ENCODE data around the gene HSD17B2.

The HSD17B2 gene

DNA sequence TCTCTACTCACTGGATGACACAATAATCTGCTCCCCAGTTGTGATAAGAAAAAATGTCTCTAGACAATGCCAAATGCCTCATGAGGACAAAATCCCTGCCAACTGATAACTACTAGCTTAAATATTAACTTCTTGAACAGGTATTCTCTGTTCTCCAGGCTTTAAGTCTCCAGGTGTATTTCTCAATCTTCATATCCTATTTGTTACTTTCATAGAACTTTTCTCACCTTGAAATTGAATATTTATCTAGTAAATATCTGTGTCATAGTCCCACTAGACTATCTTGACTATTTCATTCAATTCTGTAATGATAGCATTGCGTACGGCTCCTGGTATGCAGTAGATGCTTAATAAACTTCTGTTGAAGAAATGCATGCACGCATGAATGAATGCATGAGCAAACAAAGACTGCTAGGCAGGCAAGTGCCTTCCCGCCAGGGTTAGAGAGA is 15.9 kb downstream of the HSD17B2 start:
- no peak for DNase-seq

DNA sequence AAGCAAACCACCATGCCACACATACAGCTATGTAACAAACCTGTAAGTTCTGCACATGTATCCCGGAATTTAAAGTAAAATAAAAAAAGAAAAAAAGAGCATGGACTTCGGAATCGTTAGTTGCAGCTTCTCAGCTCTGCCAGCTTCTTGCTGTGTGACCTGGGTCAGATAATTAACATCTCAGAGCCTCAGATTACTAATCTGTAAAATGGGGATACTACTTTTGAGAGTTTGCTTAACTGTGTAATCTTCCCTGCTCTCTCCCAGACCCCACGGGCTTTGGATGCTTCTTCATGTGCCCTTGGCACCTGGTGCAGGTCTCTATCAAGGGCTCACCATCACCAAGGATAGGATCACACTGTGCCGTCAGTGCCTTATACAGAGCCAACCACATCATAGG is 16.6 kb downstream of the HSD17B2 start:
- DNase-seq, result no peak

DNA sequence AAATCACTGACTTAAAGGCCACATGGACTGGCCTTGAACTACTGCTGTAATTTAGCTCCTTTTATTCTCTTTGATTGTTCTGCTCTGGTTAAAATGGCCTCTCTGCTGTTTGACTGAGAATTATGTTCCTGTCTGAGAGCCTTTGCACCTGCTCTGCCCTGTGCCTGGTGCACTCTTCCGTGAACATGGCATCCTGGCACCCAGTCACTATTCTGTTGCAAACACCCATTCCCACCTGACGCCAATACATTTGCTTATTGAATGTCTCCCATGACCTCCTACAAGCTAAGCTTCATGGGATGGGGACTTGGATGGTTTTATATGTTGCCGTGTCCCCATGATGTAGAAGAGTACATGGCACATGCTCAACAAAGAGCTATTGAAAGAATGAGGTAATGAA is 20.1 kb downstream of the HSD17B2 start:
- no peak for DNase-seq

DNA sequence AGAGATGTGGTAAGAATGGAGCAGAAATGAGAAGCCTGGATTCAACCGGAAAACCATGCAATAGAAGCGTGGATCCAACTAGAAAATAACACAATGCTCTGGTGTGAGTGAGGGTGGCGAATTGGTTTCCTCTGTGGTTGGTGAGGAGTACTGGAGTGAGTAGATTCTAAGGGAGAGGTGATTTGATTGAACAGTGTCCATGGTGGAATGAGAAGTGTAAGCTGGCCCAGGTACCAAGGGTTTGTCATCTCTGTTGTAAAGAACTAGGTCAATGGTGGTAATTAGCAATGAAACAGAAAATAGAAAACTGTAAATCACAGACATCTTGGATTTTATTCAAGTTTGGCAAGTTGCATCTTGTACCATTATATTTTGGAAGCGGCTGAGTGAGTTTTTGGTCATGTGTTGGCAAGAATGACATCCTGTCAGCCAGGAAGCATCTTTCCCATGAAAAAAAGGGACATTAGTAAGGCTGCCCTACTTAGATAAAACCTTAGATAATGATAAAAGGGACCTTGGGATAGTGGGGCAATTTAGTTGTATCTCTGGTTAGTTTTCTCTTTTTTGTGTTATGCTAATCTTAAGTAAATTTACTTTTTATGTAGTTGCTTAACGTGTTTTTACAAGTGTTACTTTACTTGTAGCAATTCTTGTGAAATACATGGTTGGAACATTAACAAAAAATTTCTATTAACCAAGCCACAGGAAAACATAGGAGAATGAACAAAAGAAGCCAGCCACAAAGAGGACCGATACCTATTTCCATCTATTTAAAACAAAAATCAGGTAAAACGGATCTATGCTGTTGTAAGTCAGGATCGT is 20.9 kb downstream of the HSD17B2 start:
- no peak for DNase-seq

DNA sequence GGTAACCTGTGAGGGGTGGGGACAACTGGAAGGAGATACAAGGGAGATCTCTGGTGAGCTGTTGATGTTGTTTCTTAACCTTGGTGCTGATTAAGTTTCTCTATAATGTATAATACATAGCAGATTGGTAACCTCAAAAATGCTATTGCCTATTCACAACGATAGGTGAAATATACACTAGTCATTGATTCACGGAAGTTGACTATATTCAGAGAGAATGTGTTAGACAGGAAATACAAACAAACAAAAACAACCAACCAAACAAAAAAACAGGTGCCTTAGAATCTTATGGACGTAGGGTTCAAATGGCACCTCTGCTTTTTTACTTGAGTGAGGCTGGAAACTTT is 21.5 kb downstream of the HSD17B2 start:
- DNase-seq, result no peak

DNA sequence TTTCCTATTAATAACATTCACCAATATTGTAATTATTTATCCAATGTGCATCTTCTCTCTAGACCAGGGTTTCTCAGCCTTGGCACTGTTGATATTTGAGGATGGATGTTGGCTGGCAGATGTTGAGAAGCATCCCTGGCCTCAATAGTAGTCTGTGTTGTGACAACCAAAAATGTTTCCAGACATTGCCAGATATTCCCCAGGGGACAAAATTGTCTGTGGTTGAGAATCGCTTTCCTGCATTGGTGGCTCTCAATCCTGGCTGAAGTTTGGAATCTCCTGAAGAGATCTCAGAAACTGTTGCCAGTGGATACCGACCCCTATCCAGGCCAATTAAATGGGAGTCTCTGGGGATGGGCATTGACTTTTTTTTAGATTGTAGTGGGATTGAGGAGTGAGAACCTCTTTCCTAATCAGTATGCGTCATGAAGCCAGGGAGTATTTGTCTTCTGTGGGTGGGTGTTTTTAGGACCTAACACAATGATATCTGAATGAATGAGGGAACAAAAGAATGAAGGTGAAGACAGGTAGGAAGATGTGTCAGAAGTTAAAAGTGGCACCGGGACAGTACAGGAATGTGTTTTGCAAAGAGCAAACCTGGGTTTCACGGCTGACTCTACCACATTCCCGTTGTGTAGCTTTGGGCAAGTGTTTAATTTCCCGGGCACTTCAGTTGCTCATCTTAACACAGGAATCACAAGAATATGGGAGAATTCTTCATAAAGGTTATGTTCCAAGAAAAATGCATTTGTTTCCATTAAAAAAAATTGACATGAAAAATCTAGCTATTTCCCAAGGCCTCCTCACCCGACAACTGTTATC is 24.3 kb downstream of the HSD17B2 start:
- no peak for DNase-seq

DNA sequence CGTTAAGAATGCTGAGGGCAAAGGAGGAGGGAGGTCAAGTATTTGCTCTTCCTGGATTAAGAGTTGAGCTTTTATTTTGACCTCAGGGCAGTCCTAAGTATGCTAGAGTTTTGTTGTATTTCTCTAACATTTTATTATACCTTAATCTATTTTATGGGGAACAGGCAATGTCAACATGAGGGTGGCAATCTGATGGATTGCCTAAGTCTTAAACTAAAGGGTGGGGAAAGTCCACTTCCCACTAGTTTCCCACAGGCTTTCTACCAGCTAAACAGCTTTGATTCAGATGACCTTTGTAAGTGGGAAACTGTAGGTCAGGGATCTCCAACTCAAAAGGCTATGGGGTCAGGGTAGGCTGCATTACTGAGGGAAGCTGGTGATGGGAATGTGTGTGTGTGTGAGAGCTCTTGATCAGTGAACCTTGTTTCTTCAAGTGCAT is 24.9 kb downstream of the HSD17B2 start:
- no peak for DNase-seq

DNA sequence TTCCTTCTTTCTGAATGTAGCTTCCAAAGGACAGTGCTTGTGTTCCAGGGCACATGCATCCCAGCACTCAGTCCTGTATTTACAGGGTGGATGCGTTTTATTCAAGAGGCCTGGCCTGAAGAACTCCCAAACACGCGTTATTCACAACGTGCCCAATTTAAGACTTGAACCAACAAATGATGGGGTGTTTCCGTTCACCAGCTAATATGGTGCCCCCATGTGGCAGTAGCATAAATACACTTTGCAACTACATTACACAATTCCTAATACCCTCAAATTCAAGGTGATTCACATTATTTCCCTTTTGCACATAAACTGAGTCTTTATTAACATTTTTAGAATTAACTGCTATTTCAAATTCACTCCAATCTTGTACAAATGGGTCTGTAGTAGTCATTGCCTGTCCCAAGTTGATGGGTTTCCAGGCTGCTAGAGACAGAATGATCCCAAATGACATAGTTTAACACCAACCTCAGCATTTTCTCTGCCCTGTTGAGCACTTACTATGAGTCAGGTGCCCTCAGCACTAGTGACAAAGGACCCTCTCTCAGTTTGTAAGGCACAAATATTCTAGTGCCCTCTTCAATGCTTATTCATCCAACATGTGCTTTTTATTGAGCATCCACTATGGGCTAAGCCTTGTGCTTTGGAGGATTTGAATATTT is 26.9 kb downstream of the HSD17B2 start:
- no peak for DNase-seq

DNA sequence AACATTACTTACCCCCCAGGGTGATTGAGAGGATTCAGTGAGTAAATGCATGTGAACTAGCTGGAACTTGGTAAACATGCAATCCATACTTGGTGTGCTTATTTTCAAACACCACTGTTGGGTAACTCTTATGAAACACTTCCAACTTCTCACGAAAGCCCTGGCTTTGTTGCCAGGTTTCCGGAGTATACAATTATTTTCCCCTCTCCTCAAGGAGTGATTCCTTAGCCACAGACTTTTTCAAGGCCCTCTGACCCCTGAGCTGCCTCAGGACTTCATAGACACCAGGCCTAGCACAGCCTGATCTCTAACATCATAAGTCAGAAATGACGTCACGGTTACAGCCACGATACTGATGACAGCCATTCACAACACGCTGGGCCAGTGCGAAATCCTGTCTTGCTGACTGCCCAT is 27.6 kb downstream of the HSD17B2 start:
- no peak for DNase-seq

DNA sequence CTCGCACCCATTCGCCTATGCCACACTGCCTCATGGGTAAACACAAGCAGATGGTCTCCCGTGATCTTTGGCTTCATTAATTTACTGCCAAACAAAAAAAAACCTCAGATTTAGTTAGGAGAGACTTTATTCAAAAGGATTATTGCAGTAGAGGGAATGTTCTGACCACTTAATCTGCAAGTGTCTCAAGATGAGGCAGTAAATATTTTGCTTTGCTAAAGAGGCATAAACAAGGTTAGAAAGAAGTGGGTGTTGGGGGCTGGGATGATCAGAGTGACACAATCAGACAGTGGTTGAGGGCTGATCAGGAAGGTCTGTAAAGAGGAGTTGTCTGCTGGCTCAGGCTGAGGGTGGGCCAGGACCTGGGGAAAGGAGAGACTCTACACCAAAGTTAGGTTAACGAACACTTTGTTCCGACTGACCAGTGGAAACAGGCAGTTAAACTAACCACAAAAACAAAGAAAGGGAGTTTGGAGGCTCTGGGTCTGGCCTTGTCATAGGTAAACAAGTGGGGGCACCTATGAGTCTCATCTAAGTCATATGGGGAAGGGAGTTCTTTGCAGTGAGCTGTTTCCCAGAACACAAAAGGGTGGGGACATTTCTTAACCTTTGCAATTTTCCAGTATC is 28.5 kb downstream of the HSD17B2 start:
- DNase-seq, result no peak

DNA sequence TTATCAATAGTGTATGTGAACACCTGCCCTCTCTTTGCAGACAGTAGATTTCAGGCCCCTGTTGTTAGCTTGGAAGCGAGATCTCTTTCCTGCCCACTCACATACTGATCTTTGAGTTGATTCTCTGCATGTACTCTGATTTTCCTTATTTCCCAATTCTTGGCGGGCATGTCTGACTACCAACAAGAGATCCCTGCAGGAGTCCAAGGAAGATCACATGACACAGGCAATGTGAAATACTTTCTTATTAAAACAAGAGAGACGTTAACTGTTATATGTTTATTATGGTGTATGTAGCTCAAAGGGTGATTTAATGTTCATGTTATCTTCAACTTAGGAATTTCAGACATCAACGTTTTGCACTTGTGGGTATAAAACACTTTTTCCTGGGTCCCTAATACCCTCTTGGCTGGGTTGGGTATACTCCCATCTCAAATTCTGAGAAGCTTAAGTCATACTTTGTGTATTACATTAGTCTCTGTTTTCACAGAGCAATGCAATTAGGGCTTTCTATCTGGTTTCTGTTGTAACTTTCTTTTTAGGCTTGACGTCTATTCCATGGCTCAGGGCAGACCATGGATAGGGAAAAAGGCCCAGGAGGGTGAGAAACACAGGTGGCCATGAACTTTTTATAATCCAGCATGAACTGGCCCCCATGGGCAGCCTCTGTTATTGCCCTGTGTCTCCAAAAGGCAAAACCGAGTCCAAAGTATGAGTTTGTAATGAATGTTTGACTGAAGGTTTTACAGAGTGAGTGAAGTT is 32.2 kb downstream of the HSD17B2 start:
- DNase-seq, result no peak

DNA sequence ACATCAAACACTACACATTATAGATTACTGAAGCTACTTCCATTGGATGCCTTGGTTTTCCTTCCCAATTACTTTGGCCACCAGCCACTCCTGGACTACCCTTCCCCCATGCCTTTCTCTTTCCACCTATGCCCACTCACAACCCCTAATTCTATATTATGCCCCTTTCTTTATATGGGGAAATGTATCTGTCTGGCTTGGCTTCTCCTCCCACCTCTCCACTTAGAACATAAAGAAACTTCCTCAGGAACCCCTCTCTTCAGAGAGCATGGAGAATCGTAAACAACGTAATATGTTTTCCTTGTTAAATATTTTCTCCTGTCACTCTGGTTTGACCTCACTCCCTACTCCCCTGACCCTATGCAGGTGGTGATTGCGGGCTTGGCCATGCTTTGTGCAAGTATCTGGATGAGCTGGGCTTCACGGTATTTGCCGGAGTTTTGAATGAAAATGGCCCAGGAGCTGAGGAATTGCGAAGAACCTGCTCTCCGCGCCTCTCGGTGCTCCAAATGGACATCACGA is 32.8 kb downstream of the HSD17B2 start:
- no peak for DNase-seq

DNA sequence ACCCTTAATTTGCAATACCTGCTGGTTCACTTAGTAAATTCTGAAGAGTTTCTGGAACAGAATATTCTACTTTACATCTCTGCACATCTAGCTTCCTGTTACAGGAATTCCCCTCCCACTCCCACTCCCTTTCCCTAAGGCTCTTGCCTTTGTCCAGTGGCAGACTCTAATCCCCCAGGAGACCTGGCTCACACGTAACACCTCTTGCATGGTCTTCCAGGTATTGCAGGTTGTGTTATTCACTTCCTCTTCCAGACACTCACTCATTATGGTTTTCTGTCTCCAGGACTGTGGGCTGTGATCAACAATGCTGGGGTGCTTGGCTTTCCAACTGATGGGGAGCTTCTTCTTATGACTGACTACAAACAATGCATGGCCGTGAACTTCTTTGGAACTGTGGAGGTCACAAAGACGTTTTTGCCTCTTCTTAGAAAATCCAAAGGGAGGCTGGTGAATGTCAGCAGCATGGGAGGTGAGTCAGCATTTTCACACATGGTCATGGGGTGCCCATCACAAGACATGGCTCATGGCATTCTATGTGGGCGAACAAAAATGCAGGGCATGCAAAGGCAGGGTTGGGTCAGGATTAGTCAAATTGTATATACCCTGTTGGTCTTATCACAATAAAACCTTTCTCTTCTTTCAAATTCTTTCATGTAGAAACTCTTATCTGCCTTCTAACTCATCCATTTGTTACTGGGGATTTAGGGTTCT is 35.8 kb downstream of the HSD17B2 start:
- no peak for DNase-seq

DNA sequence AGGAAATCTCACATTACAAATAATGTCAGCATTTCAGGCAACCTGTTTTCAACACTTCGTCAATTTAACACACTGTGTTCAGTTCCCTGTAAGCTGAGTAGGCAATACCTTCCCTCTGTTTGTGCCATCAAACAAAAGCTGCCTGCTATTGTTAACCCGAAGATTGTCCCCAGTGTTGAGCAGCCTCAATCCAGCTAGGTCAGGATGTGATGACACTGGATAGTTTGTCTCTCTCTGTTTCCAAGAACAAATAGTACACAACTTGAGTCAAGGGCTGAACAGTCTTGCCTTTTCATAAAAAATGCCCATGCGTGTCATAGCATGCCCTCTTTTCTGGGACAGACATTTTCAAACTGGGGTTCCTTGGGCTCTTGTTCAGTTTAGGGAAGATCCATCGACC is 36.4 kb downstream of the HSD17B2 start:
- no peak for DNase-seq

DNA sequence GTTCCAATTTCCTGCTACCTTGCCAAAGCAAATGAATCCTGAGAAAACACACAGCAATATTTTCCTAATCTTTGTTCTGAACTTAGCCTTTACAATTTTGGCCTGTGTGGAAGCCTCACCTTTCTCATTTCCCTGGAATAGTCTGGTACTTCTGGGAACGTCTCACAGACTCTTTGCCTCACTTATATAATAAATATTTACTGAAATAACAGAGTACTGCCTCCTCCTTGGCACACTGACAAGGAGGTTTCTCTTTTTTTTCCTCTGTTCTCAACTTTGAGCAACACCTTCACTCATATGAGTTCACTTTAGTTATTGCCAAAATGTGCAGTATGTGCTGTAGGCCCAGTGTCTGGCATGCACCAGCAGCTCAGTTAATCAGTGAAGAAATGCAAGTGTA is 37.3 kb downstream of the HSD17B2 start:
- DNase-seq, result no peak

DNA sequence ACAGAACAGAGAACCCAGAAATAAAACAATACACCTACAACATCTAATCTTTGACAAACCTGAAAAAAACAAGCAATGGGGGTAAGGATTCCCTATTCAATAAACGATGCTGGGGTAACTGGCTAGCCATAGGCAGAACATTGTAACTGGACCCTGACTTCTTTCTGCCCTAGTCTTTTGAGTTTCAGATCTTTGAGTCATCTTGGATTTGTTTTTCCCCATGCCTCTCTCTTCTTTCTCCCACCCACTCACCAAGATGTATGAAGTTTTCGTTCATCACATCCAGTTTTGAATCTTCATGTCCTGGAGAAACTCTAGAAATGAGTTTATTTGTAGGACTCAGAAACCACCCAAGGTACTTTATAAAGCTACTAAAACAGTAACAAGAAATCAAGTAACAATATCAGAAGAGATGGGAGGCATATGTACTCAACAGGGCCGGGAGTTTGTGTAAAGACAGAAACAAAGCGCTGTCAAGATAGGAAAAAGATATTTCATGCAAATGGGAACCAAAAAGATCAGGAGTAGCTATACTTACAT is 39.0 kb downstream of the HSD17B2 start:
- DNase-seq, result no peak

DNA sequence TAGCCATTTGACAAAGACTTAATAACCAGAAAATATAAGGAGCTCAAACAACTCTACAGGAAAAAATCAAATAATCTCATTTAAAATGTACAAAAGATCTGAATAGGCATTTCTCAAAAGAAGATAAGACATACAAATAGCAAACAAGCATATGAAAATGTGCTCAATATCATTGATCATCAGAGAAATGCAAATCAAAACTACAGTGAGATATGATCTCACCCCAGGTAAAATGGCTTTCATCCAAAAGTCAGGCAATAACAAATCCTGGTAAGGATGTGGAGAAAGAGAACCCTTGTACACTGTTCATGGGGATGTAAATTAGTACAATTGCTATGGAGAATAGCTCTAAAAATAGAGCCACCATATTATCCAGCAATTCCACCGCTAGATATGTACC is 43.1 kb downstream of the HSD17B2 start:
- no peak for DNase-seq

DNA sequence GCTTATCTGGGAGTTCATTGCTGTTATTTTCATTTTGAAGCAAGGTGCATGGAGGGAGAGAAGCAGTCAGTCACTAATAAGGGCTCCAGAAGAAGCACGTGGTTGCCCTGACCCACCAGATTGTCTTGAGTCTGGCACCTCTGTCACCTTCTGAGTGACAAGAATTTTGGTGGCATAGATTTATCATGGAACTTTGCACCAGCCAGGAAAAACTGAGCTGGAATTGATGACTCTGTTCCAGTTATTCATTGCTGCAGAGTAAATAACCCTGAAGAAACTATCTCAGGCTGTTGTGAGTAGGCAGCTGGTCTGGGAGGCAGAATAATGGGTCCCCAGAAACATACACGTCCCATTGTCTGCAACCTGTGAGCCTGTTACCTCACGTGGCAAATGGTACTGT is 44.8 kb downstream of the HSD17B2 start:
- DNase-seq, result no peak

DNA sequence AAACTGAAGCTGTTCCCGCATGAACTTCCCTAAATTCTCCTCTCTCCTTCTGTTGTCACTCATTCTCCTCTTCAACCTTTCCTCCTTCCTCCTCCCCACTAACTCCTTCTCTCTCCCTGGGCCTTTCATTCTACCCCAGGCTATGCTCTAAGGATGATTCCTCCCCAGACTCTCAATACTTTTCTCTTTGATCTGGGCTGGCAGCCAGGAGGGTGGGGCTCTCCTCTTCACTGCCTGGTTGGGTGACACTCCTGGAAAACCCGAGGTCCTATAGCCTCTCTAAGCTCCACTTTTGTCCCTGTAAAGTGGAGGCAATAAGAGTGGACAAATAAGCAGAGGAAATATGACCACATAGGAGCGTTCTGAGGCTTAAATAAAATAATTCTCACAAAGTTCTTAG is 46.2 kb downstream of the HSD17B2 start:
- DNase-seq, result no peak

DNA sequence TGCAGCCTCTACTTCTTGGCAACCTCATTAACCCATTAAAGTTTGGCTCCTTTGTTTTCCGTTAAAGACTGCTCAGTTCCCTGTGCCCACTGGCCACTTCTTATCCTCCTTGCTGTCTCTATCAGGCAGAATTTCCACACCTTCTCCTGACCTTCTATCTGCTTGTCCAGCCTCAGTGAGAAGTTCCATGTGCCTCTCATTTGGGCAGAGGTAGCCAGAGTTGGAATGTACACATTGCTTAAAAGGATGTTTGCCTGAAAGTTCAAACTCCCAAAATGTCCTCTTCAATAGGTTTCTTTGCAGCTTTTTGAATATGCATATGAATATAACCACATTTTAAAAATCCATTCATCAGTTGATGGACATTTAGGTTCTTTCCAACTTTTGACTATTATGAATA is 47.0 kb downstream of the HSD17B2 start:
- DNase-seq, result no peak

DNA sequence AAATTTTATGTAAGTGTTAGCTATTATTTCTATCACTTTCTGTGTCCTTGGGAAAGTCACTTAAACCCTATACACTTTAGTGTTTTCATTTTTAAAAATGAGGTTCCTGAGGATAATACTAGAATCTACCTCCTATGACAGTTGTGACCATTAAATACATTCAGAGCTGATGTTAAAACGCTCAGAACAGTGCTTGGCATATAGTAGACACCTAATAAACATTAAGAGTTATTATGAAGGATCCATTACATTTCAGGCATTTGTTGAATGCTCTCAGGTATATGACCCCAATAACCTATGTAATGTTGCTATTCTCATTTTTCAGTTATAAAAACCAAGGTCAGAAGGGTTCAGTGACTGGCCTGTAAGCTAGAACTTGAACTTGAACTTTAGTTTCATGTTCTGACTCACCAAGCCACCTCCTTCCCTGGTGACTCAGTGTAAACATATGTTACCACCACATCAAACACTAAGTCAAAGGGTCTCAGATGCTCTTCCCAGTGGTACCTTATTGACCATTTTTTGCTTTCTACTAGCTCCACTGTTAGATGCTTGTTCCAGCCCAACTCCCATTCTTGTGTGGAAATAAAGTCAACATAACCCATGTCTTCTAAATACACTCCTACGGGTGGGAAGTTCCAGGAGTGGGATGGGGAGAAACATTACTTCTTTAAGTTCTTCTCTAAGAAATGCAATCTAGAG is 47.6 kb downstream of the HSD17B2 start:
- no peak for DNase-seq
